GM12801 (cell line): ENCODE data around the gene HLA-B.

Experiments
- CTCF ChIP-seq: IDR thresholded peaks from one replicate; pipeline ENCODE4 v1.5.1; 2011; ENCODE audit warnings: control low read depth; ENCODE audit not compliant: insufficient read length; ENCODE audit errors: extremely low read depth

Gene HLA-B

DNA sequence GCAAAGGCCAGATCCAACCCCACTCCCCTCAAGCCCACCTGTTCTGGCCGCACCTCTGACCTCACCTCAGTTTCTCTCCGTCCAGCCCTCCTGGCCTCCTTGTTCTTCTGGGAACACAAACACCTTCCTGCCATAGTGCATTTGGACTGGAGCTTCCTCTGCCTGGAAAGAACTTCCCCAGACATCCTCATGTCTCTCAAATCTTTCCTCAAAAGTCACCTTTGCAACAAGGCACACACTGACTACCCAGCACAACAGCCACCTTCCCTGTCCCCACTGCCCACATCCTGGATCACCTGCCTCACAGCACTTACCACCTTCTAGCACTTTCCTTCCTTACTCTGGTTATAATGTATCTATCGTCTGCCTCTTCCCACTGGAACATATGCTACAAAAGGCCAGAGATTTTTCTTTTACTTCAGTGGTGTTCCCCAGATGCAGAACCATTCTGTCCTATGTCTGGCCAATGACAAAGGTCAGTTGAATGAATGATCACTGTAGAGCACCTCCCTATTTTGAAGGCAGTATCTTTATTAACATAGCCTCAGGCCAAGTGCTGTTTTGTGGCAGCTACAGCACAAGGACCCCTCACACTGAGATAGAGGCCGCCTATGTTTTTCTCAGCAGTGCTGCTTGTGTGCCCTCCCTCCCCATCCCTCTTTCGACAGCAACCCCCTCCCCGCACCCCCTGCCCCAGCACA is 4.1 kb downstream of the HLA-B start:
- TF ChIP-seq CTCF = no peak

GRCh38 chr6:31352310-31352682 is 4.7 kb downstream of the HLA-B start:
- TF ChIP-seq CTCF = no peak

- no peak for TF ChIP-seq CTCF
These were observed 5.3 kb downstream of the HLA-B start for GRCh38 chr6:31351401-31352309.

GRCh38 chr6:31351033-31351380 is 6.0 kb downstream of the HLA-B start:
- TF ChIP-seq CTCF = no peak

DNA sequence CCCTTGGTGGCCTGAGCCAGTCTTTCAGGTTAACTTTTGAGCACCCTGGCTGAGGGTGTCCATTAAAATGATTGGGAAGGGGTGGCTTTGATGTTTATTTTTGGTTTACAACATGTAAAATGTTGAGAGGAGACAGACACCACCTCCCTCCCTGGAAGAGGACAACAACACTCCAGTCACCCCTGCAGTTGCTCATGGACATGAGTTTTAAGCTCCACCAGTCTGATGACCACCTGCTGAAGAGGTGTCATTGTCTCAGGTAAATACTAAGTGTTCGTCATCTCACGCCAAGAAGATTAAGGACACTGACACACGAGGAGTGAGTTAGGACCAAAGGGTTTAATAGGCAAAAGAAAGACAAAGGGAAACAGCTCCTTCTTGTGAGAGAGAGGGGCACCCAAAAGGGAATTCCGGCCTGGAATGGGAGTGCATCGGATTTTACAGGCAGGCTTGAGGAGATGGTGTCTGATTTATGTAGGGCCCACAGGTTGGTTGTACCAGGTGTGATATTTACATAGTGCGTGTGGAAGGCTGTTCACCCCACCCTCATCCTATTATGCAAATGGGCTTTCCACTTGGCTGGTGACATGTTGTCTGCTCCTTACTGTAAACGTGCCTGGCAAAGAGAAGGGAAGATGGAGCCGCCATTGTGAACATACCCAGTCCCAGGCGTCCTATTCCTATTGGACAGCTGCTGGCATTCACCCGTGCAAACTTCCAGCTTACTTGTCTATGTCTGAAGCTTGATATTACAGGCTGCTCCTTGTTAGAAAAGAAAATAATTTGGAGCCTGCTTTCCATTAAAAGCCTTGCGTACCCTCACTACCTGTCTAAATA is 6.6 kb downstream of the HLA-B start:
- no peak for TF ChIP-seq CTCF

GRCh38 chr6:31349301-31349700 is 7.7 kb downstream of the HLA-B start:
- no peak for TF ChIP-seq CTCF

GRCh38 chr6:31345026-31345730 is 11.8 kb downstream of the HLA-B start:
- TF ChIP-seq CTCF = no peak
